Hematopoietic multipotent progenitor cell (in vitro differentiated cells): ENCODE results near the gene CBLN1. TPM values are rescaled to one million over a fixed set of nuclear protein-coding genes. Genes with fewer than 3 reads are reported as not detected.
"Not testable (repeated sequence)": the region's sequence is repeated elsewhere in the genome, so short reads cannot be mapped to it uniquely, and the experiment has no call there.

Experiments used
- DNase-seq, 3 donors: peaks; one replicate each; pipeline ENCODE4 v3.0.0-alpha.2; 2011 to 2015; ENCODE audit warnings: low read depth in 2 of 3, low spot score in 2 of 3
- total RNA-seq: library from RNA; depleted of rRNA; stranded (reverse); fragments of >200 nt; gene quantifications from one replicate; pipeline ENCODE4 v1.2.3, GENCODE V29; 2012

The CBLN1 gene
- total RNA-seq, 1 donor: not detected

DNA sequence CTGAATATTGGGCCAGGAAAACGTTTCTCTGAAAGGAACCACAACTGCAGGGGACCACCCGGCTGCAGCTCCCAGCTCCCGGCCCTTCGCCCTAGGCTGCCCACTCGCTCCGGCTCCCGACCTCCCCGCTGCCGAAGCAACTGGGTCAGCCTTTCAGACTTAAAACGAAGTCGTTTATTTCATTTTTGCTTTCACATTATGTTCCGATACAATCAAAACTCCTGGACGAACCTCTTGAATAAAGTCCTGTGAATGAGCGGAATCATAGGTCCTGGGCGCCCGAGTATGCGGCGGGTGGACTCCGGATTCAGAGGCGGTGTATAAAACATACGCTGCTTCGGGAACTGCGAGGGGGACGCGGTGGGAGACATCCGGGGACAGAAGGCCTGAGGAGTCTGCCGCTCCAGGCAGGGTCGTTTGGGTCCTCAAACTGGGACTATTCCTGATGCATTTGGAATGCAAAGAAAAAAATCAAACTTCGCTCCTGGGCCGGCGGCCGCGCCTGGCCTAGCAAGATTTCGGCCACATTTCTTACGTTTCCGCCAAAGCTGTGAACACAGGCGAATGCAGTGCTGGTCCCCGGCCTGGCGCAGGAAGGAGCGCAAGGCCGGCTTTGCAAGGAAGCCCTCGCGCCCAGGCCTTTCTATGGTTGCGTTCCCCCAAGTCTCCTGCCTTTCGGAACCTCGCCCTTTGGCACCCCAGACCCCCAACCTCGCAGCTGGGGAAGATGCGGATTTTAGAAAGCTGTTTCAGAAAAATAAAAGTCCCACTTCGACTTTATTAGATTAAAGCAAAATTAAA lies 3.7 kb downstream of the CBLN1 start:
- DNase-seq: no peak

DNA sequence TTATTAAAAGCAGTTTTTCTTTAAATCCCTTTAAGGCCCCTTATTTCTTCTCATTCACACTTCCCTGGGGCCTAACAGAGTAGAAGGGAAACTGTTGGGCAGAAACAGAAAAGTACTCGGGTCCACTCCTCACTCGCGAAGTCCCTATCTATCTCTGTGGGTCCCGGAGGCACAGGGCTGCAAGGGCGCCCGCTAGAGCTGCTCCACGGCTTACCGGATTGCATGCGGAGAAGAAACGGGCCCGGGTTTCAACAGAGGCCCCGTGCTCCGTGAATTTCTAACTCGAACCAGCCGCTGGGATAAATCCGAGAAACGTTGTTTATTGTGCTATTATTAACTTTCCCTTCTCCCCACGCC lies 4.3 kb downstream of the CBLN1 start:
- DNase-seq: no peak

DNA sequence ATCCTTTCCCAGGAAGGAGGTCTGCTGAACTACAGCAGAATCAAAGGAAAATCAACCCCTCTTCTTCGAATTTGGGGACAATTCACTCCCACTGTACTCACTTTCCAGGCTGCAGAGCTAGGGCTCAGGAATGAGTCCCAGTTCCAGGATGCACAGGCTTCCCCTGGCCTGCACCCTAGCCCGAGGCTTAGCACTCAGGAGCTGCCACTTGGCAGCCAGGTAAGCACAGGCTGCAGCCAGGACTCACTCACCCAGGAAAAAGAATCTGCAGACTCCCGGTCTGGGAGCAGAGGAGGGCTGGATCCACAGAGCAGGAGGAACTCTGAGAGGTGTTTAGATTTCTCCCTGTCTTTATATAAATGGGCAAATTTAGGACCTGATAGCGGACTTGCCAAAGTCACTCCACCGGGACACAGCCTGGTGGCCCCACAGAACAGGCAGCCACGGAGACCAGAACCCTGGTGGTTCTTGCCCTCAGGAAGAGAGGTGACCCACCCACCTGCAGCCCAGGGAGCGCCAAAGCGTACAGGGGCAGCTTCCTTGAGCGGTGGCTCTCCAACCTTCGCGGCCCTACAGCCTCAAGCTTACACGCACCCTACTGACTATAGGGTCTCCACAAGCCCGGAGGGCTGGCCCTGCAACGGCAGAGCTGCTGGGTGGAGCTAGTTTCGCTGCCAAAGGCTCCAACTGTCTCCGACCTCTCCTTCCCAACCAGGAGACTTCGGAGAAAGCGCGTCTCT lies 4.8 kb downstream of the CBLN1 start:
- DNase-seq: no peak

DNA sequence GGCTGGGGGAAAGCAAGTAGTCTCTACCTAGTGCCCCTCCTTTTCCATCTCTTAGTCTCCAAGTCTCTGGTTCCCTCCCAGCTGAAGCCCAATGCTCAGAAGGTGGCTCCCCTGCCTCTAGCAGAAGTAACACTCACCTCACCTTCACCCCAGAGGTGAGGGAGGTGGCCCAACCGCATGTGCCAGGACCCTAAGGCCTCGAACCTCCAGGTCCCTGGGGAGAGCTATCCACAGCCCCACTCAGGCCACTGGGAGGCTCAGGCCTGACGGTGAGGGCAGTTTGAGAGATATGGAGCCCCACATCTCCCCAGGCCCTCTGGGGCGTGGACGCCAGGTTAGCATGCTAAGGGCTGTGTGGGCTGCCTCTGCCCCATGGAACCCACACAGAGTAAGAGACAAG lies 5.8 kb downstream of the CBLN1 start:
- no peak for DNase-seq

DNA sequence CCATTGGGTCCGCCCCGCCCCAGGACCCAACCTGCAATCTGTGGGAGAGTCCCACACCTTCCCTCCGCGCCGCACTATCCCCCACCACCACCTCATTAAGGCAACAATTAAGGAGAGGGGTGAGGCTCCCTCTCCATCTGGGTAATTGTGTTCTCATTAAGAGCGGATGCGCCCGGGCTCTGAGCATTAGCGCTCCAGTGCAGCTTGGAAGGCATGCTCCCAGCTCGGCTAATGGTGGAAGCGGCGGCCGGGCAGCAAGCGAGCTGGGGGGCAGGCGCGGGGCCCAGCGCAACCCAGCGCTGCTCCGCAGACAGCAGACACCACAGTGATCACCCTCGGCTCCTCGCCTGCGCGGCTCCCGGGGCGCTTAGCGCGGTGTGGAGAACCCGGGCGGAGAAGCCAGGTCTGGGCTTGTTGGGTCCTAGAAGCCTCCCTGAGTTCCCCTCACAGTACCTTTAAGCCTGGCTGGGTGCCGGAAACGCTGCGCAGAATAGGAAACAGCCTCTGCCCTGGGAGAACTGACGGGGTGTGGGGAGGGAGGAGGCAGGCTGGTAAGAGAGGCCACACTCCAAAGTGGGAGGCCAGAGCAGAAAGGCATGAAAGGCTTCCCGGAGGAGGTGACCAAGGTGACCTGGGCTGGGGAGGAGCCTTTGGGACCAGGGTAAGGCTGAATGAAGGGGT lies 6.4 kb downstream of the CBLN1 start:
- no peak for DNase-seq

DNA sequence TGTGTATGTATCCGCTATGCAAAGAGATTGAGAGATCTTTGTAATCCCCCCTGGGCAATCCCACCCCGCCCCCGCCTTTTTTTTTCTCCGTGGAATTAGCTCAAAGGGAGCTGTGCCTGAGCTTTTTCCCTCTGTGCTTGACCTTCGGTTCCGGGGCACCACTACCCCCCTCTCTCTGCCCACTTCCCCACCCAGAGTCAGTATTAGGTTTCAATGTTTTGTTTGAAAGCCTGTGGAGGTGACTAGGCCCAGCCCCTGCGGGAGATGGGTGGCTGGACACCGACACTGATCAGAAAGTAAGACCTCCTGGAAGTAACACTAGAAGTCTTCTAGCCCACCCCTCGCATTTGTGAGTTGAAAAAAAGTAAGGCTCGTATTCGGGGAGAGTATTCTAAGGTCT lies 7.0 kb downstream of the CBLN1 start:
- DNase-seq: no peak

DNA sequence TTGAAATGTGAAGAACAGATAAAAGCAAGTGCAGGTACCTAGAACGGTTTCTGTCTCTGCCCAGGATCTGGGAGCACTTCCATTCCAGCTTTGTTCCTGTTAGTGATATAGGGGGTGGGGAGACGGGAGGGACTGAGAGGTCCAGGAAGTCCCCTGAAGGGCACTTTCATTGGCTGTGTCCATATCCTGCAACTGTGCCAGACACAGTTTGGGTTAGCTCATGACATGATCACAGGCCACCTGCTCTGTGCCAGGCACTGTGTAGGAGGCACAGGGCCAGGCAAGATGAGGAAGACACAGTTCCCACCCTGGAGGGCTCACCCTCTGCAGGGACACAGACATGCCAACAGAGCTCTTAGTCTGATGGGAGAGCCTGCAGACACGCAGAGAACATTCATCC lies 7.9 kb downstream of the CBLN1 start:
- DNase-seq: no peak

DNA sequence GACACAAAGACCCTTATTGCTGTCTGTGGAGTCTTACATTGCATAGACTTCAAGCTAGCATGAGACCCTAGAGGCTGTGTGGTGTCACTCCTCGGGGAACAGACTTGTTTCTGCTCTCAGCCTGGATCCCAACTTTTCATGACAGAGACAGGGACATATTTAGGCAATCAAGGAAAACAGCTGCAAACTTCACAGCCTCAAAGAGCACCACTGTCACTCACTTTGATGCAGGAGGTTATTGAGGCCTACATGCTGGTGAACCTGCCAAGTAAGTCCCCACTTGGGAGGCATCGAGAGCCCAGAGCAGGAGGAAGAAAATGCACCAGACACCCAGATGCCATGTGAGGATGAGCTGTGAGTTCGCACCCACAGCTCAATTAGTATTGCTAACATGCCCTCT lies 10.3 kb downstream of the CBLN1 start:
- no peak for DNase-seq

DNA sequence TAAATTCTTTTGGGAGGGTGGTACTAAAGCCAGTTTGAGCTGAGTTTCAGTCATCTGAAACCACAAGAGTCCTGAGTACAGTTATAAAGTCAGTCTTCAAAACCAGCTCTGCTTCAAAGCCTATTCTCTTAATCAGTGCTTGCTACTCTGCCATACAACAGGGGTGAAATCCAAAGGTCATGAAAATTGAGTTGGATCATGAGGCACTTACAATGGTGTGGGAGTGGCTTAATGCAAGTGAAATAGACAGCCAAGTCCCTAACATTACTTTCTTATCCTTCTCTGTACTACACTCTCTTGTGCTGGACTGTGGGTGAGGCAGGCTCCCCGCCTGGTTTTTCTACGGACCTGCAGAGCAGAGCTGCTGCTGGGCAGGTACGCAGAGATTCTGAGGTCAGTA lies 12.4 kb downstream of the CBLN1 start:
- no peak for DNase-seq

DNA sequence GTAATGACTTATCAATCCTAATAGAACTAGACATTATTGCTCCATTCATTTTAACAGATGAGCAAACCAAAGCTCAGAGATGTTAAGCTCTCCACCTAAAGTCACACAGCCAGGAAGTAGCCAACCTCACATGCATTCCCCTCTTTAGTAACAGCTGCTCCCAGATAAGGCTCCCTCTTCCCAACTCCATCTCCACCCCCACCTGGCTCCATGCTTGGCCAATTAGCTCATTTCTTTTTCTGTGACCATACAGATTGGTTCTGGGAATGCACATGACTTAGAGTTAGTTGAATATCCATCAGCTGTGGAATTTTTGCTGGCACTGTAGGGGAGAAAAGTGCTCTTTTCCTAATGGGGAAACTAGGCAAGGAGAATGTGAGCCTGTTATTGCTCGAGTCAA lies 13.0 kb downstream of the CBLN1 start:
- no peak for DNase-seq

DNA sequence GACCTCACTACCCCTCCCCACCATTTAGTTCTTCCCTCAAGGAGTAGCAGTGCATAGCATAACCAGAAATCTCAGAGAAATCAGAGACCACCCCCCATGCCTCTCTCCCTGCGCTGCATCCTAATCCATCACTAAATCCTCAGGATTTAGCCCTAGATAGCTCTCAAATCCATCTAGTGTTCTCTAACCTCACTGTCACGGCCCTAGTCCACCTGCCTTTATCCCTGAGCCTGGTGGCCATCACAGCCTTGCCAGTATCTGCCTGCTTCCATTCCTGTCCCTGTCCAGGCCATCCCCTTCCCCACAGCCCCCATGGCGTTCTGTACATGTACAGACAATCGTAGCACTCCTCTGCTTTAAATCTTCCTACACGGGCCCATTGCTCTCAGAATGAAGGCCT lies 19.1 kb downstream of the CBLN1 start:
- DNase-seq: no peak

DNA sequence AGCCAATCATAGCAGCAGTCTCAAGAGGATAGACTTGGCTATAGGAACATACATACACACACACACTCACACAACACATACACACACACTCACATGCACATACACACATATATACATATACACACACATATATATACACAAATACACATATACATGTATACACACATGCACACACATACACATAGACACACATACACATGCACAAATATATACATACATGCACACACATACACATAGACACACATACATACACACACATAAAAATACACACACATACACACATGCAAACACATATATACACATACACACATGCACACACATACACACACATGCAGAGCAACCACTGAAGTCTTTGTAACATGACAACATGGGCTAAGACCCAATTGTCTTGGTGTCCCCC lies 19.7 kb downstream of the CBLN1 start:
- no peak for DNase-seq

DNA sequence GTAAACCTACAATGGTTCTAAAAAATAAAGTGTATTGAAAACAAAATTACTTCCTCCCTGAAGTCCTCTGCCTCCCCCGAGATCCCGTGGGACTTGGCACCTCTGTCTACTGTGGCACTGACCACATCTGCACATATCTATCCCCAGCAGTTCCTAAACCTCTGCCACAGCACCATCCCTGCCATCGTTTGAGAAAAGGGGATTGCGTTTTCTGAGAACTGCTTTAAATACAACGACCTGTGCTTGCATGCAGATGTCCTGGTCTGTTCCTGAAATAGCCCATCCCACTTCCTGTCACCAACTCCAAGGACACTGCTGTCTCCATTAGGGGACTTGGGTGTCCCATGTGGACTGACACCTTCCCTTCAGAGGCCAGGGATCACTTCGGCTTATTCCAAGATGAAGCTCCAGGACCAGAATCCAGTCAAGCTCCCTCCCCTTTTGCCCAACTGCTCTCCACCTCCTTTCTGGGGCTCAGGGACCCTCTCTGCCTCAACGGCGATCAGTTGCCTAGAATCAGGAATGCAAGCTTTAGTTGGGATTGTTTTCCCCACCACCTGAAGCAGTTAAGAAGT lies 20.6 kb downstream of the CBLN1 start:
- no peak for DNase-seq

DNA sequence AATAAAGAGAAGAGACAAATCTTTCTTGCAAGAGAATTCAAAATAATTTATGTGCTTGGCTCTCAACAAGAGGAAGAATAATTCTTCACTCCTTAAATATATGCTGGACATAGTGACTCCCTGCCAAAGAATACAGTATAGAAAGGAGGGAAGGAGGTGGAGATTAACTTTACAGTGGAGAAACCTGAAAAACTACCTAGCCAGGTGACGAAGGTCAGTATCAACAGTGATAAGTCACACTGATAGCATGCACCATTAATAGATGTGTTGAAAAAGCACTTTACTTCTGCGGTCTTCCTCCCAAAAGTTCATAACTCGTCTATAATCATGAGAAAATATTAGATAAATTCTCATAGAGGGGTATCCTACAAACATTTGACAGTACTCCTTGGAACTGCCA lies 21.4 kb downstream of the CBLN1 start:
- no peak for DNase-seq

DNA sequence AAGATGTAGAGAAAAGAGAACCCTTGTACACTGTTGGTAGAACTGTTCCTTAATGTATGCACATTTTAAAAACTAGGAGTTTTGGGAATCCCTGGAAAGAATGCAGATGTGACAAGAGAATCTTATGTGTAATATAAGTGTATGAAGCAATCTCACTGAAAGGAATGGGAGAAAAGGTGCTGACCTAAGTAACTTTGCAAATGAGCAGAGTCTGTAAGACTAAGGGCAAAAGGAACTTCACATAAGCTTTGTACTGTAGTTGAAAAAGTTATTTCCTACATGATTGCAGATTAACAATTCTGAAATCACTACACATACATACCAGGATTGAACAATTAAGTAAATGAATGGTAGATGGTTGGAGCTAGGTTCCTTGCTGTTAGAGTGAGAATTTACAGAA lies 22.3 kb downstream of the CBLN1 start:
- DNase-seq: no peak

DNA sequence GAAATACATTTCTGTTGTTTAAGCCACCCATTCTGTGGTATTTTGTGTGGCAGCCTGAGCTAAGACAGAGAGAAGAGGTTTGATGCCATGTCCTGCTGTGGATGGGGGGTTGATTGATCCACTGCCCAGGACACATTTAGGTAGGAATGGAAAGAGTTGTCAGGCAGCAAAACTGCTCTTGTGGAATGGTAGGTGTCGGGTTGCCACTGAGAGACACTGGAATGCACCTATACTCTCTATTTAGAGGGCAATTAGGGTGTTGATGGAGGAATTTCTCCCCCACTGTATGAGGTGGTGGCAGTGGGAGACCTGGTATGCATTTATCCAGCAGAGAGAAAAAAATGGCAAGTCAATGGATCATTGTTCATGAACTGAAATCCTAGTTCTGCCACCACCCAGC lies 30.9 kb downstream of the CBLN1 start:
- no peak for DNase-seq

DNA sequence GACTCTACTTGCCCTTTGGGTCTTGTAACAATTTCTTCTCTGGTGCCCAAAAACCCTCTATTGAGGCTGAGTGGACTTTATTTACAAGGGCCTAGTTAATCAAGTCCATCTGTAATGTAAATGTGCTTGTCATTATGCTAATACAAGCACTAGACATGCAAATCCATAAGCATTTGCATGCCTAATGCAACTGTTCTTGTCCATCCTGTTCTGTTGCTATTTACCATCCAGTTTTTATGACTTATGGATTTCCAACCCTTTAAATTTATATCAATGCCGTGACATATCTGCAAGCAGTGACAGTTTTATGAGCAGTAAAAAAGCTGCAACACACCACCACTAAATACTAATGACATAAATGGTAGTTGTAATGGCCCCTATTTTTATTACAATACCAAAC lies 33.4 kb downstream of the CBLN1 start:
- no peak for DNase-seq

DNA sequence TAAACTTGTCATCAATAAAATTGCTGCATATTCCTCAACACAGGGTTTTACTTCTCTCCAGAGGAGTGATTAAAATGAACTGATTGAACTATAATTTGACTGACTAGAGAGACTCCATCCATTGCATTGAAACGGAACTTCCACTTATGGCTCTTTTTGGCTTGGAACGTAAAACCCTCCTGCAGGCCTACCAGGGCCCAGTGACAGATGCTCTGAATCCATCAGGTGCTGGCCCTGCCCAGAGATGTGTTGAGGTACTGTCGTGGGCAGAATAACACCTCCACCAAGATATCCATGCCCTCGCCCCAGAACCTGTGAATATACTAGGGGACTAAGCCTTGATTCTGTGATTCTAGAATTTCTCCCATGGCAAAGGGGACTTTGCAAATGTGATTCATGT lies 45.4 kb downstream of the CBLN1 start:
- DNase-seq: no peak

DNA sequence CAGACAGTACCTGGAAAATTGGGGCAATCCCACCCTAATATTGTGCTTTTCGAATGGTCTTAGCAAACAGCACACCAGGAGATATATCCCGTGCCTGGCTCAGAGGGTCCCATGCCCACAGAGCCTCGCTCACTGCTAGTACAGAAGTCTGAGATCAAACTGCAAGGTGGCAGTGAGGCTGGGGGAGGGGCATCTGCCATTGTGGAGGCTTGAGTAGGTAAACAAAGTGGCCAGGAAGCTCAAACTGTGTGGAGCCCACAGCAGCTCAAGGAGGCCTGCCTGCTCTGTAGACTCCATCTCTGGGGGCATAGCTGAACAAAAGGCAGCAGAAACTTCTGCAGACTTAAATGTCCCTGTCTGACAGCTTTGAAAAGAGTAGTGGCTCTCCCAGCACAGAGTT lies 53.3 kb downstream of the CBLN1 start:
- DNase-seq: not testable (repeated sequence)
